Mucosa of rectum (tissue), 2 donors: ENCODE results near the gene PTPN20.

ENCODE experiments used
- H3K27ac ChIP-seq, 2 donors: one replicate each; pipeline ENCODE4 v1.7.0; 2013; ENCODE audit warnings: inconsistent platforms in 2 of 2, low read depth in 2 of 2, low read length in 2 of 2
- H3K27me3 ChIP-seq, 2 donors: one replicate each; pipeline ENCODE4 v1.7.0; 2013; ENCODE audit warnings: low read length in 2 of 2; ENCODE audit not compliant: control insufficient read depth in 2 of 2, insufficient read depth in 2 of 2
- H3K36me3 ChIP-seq, 2 donors: one replicate each; pipeline ENCODE4 v1.7.0; 2013; ENCODE audit warnings: low read length in 2 of 2; ENCODE audit not compliant: control insufficient read depth in 2 of 2, insufficient read depth in 2 of 2
- H3K4me1 ChIP-seq, 2 donors: one replicate each; pipeline ENCODE4 v1.7.0; 2013; ENCODE audit warnings: low read length in 2 of 2, mild to moderate bottlenecking in 1 of 2; ENCODE audit not compliant: control insufficient read depth in 2 of 2, insufficient read depth in 2 of 2
- H3K4me3 ChIP-seq, 2 donors: one replicate each; pipeline ENCODE4 v1.7.0; 2013; ENCODE audit warnings: low read length in 2 of 2
- H3K9ac ChIP-seq, 2 donors: one replicate each; pipeline ENCODE4 v1.7.0; 2013; ENCODE audit warnings: low read length in 2 of 2, low read depth in 1 of 2, mild to moderate bottlenecking in 1 of 2
- H3K9me3 ChIP-seq, 2 donors: one replicate each; pipeline ENCODE4 v1.7.0; 2013; ENCODE audit warnings: low read length in 2 of 2; ENCODE audit not compliant: control insufficient read depth in 2 of 2
- donor health status: healthy.
- donor health status: Normal muscosa, but diverticular disease.

PTPN20 gene

GRCh38 chr10:47008769-47009168 is 97.5 kb downstream of the PTPN20 start:
- Histone ChIP-seq H3K36me3 (no peaks in the 10 kb centered on the region), H3K9ac (no peak overlapping the region), H3K9me3 (no peaks in the 10 kb centered on the region), H3K27me3 (no peaks in the 10 kb centered on the region), H3K4me3 (no peak overlapping the region), H3K27ac (peak overlapping the region; percentile 74 to 86), H3K4me1 (peaks cover 0 to 13% of the 10 kb centered on the region in 2 donors)

- Histone ChIP-seq H3K9me3 (no peaks in the 10 kb centered on the region), H3K9ac (peak overlapping the region in 1 of 2 donors; percentile 48), H3K4me3 (no peak overlapping the region), H3K36me3 (no peaks in the 10 kb centered on the region), H3K27ac (peak overlapping the region; percentile 74 to 86), H3K4me1 (peaks cover 0 to 13% of the 10 kb centered on the region in 2 donors), H3K27me3 (no peaks in the 10 kb centered on the region)
These were observed 98.1 kb downstream of the PTPN20 start for GRCh38 chr10:47009215-47009838.

GRCh38 chr10:47010036-47010435 is 98.8 kb downstream of the PTPN20 start:
- Histone ChIP-seq H3K36me3 (no peaks in the 10 kb centered on the region), H3K27me3 (no peaks in the 10 kb centered on the region), H3K4me3 (no peak overlapping the region), H3K4me1 (peaks cover 0 to 13% of the 10 kb centered on the region in 2 donors), H3K9ac (no peak overlapping the region), H3K9me3 (no peaks in the 10 kb centered on the region), H3K27ac (peak overlapping the region; percentile 6 to 58)

- H3K27ac ChIP-seq: no peak overlapping the region
- H3K9me3 ChIP-seq: no peaks in the 10 kb centered on the region
- H3K4me1 ChIP-seq: peaks cover 0 to 13% of the 10 kb centered on the region in 2 donors
- no peak overlapping the region for H3K9ac ChIP-seq
- no peak overlapping the region for H3K4me3 ChIP-seq
- H3K27me3 ChIP-seq: no peaks in the 10 kb centered on the region
- H3K36me3 ChIP-seq: no peaks in the 10 kb centered on the region
These were observed 101.0 kb downstream of the PTPN20 start for GRCh38 chr10:47012214-47012613.

GRCh38 chr10:47013507-47014154 is 102.4 kb downstream of the PTPN20 start:
- H3K36me3 ChIP-seq: no peaks in the 10 kb centered on the region
- no peak overlapping the region for H3K9ac ChIP-seq
- H3K4me1 ChIP-seq: peaks cover 0 to 12% of the 10 kb centered on the region in 2 donors
- H3K4me3 ChIP-seq: no peak overlapping the region
- H3K27me3 ChIP-seq: no peaks in the 10 kb centered on the region
- no peaks in the 10 kb centered on the region for H3K9me3 ChIP-seq
- H3K27ac ChIP-seq: no peak overlapping the region

GRCh38 chr10:47015404-47015803 is 104.2 kb downstream of the PTPN20 start:
- no peak overlapping the region for H3K4me3 ChIP-seq
- no peak overlapping the region for H3K9ac ChIP-seq
- H3K27me3 ChIP-seq: no peaks in the 10 kb centered on the region
- H3K36me3 ChIP-seq: no peaks in the 10 kb centered on the region
- no peaks in the 10 kb centered on the region for H3K9me3 ChIP-seq
- H3K27ac ChIP-seq: no peak overlapping the region
- no peaks in the 10 kb centered on the region for H3K4me1 ChIP-seq

- Histone ChIP-seq H3K36me3 (no peaks in the 10 kb centered on the region), H3K9ac (no peak overlapping the region), H3K27ac (no peak overlapping the region), H3K9me3 (no peaks in the 10 kb centered on the region), H3K27me3 (no peaks in the 10 kb centered on the region), H3K4me3 (no peak overlapping the region), H3K4me1 (no peaks in the 10 kb centered on the region)
These were observed 105.3 kb downstream of the PTPN20 start for GRCh38 chr10:47016564-47016963.

- no peak overlapping the region for H3K27ac ChIP-seq
- no peak overlapping the region for H3K4me3 ChIP-seq
- H3K4me1 ChIP-seq: peaks cover 0 to 4% of the 10 kb centered on the region in 2 donors
- H3K27me3 ChIP-seq: no peaks in the 10 kb centered on the region
- H3K9ac ChIP-seq: no peak overlapping the region
- no peaks in the 10 kb centered on the region for H3K36me3 ChIP-seq
- H3K9me3 ChIP-seq: no peaks in the 10 kb centered on the region
These were observed 107.0 kb downstream of the PTPN20 start for GRCh38 chr10:47018026-47018735.

GRCh38 chr10:47019155-47020145 is 108.2 kb downstream of the PTPN20 start:
- H3K9ac ChIP-seq: no peak overlapping the region
- H3K4me1 ChIP-seq: peaks cover 0 to 4% of the 10 kb centered on the region in 2 donors
- no peak overlapping the region for H3K27ac ChIP-seq
- no peaks in the 10 kb centered on the region for H3K36me3 ChIP-seq
- no peaks in the 10 kb centered on the region for H3K9me3 ChIP-seq
- no peak overlapping the region for H3K4me3 ChIP-seq
- H3K27me3 ChIP-seq: no peaks in the 10 kb centered on the region
